GM19099 (cell line): Measurements from ENCODE around the gene PNPLA7.

Experiments used
- POLR2A ChIP-seq: IDR thresholded peaks from 3 replicates; pipeline ENCODE4 v1.6.1; 2011; ENCODE audit warnings: low read depth; ENCODE audit not compliant: insufficient read length; ENCODE audit errors: extremely low read depth

The PNPLA7 gene

GRCh38 chr9:137550231-137550621 is at the start of gene PNPLA7:
PNPLA7 (minus strand) TSS chr9:137550402; CDS start chr9:137550197, 205 bp downstream.
- TF ChIP-seq POLR2A: no peak

DNA sequence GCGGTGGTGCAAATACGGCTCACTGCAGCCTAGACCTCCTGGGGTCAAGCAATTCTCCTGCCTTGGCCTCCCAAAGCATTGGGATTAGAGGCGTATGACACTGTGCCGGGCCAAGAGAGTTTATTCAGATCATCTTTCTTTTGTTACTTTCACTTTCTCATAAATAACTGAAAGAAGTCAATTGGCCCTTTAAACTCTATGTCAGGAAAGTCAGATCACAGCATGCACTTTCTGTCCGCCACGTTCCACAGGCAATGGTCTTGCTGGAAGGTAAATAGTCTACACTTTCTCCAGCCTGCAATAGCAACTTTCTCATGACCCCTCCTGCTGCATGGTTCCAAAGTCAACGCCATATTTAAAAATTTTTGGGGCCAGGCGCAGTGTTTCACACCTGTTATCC is 48.7 kb upstream of the PNPLA7 start:
- TF ChIP-seq POLR2A: no peak

GRCh38 chr9:137593176-137593575 is 43.0 kb upstream of the PNPLA7 start:
- no peak for TF ChIP-seq POLR2A

DNA sequence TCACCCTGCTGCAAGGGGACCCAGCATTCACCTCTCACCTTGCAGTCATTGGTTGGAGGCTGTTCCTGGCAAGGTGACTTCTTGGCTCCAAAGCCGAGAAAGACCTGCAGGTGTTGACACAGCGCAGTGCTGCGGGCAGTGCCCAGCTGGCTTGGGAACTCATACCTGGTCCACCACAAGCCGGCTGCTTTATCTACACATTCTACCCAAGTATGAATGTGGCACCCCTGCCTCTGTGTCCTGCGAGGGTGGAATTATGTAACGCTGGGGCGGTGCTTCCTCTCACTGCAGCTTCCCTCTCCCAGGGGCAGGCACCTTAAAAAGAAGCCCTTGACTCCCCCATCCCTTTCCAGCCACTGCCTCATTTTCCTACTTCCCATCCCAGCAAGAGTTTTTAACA is 42.6 kb upstream of the PNPLA7 start:
- no peak for TF ChIP-seq POLR2A

- peak; percentile 57 for TF ChIP-seq POLR2A
These were observed 40.5 kb upstream of the PNPLA7 start, which contains the start of gene ZMYND19 for GRCh38 chr9:137590469-137591383. ZMYND19 (minus strand) TSS chr9:137590512; CDS start chr9:137590263, 249 bp downstream.

GRCh38 chr9:137590123-137590468 is 39.9 kb upstream of the PNPLA7 start:
- no peak for TF ChIP-seq POLR2A

- TF ChIP-seq POLR2A: no peak
These were observed 39.4 kb upstream of the PNPLA7 start for GRCh38 chr9:137589441-137590122.

GRCh38 chr9:137588891-137589290 is 38.7 kb upstream of the PNPLA7 start:
- no peak for TF ChIP-seq POLR2A

DNA sequence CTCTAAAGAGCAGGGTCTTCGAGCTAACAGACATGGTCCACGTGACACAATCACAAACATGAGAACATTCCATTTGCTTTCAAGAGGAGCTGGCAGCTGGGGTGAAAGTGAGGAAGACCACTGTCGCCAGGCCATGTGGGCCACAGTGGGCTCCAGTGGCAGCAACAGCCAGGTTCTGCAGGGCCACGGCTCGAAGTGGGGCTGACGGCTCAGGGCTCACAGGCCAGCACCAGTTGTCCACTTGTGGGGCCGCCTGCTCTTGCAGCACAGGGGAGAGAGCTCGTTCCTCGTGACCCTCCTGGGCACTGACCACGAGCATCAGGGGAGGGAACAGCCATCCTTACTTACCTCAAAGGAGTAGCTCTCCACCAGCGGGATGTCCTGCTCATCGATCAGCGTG is 38.1 kb upstream of the PNPLA7 start:
- no peak for TF ChIP-seq POLR2A

DNA sequence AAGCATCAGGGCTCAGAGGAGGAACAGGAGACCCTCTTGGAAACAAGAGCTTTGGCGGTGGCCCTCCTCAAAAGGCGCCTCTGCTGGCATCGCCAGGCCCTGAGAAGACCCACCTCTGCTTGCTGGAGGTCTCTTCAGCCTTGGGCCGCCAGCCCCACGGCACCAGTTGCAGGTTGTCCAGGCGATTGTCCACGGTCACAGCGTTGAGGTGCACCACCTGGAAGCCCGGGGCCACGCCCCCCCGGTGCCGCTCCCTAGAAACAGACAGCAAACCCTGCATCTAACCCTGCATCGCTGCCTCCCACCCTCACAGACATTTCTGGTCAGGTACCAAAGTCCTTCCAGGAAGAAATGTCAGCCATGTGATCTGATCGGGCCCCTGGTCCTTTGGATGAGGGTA is 36.7 kb upstream of the PNPLA7 start:
- no peak for TF ChIP-seq POLR2A

DNA sequence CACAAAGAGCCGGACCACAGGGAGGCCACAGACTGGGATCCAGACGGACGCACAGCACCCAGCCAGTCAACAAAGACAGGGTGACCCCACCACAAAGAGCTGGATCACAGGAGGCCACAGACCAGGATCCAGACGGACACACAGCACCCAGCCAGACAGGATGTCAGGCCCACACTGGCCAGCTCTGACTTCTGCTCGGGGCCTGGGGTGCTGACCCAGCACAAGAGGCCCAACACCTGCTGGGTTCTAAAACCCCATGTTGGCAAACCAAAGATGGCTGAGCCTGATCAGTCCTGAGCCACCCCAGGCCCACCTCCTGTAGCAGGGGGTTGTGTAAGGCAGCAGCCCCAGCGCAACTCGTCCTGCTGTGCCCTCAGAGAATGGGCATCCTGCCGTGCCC is 33.8 kb upstream of the PNPLA7 start:
- no peak for TF ChIP-seq POLR2A

DNA sequence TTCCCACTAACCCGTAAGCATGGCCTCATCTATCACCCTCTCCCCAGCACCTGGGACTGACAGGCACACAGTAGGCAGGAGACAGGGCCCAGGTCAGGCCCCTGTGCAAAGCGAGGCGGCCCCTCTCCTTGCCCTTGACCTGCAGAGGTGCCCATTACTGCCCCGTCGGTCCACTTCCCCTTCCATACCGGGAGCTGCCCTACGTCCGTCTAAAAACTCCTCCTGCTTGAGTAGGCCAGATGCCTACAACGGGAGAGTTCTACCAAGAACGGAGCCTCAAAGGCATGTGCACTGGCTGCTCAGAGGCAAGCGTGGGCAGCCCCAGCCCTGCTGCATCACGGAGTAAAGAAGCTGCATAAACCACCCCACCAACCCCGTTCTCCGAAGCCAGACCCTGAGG is 33.1 kb upstream of the PNPLA7 start:
- no peak for TF ChIP-seq POLR2A

DNA sequence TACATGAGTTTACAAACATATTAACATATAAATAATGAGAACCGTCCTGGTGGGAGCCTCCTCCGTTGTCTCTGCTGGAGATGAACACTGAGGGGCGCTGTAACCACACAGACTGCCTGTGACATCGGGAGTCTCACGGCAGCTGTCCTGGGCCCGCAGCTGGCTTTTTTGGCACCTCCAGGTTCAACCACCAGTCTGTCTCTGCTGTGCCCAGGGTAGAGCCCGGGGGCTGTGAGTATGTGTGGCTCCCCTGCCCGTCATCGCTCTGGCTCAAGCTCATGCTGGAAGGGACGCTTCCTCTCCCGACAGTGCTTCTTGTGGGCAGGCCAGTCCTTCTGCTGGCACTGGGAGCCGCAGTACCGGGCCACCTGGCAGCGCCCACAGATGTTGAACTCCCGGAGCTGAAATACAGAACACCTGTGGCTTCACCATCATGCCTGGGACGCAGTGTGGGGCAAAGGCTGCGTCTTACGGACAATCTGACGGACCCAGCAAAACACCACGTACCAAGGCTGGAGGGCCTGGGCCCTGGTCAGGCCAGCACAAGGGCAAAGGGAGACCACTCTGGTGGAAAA is 32.2 kb upstream of the PNPLA7 start:
- TF ChIP-seq POLR2A: no peak

DNA sequence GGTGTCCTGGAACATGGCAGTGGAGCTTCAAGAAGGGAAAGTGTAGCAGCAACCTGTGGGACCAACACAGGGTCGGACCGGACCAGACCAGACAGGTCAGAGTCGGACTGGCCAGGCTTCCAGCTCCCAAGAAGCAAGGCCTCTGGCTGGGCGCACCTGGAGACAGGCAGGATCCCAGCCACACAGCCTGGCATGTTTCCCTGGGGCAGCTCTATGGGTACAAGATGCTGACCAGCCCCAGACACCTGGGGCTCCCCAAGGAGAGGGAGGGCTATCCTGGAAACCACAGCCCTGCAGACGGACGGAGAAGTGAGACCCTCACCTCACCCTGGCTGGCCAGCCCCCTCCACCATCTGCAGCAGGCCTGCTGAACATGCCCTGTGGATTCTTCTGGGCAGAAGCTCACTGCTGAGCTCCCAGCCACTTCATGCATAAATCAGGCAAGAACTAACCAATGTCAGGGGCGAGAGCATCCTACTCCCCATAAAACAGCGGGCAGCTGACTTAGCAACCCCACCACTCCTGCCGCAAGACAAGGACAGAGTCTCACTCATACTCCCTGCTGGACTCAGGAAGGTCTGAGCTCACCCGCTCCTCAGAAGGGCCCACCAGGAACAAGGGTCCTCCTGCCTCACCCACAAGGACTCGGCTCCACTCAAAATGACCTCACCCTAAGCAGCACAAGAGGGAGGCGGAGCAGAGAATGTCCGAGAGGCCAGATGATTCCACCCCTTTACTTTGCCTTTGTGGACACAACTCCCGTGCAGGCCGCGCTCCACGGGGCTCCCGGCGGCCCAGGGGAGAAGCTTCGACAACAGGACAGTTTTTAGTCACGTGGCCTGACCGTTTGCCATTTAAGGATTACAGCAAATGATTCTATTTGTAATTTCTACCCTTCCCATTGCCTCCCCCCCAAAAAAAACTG is 31.4 kb upstream of the PNPLA7 start:
- TF ChIP-seq POLR2A: no peak

- no peak for TF ChIP-seq POLR2A
These were observed 30.7 kb upstream of the PNPLA7 start for GRCh38 chr9:137580954-137581322.
